ENCODE measurements around the gene GEN1.
A peak's percentile ranks its signal among the peaks of the same experiment; 100 is the strongest.

Gene GEN1

DNA sequence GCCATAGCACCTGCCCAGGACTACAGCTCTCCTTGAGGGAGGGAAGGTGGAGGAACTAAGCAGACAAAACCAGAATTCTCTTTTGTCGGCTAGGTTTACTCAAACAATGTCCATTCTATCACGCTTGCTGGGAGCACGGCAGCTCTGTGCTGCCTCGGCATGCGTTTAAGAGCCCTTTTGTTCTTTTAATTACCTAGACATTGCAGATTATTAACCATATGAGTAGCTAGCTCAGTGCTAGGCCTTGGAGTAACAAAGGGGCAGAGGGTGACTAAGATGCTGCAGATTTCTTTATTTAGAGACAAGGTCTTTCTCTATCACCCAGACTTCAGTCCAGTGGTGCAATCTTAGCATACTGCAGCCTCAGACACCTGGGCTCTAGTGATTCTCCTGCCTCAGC lies 73.4 kb downstream of the GEN1 start:
- no peak for DNase-seq

- DNase-seq = no peak
Observed at GRCh38 chr2:17827785-17828184, 73.8 kb downstream of the GEN1 start.

- DNase-seq = peak; percentile 67
Observed at GRCh38 chr2:17830053-17831034, 76.4 kb downstream of the GEN1 start.

DNA sequence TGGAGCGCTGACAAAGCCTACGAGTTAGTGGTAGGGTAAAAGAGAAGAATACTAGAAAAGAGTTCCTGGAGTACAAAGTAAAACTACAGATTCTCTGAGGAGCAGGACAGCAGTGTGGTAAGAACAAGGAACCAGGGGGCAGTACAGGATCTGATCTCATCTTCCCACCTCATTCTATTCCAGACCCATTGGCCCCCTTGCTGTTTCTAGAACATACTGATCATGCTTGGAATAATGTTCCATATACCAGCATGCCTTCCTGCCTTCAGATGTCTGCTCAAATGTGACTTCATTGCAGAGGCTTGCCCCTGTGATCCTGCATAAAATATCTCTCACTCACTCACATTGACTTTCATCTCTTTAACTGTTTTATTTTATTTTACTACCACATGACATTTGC lies 81.6 kb downstream of the GEN1 start:
- DNase-seq = no peak

Measured in activated CD4-positive, alpha-beta T cell treated with anti-CD3 and anti-CD28 coated beads for 48 hours (primary cell).